NCI-H187 (cell line): ENCODE results near the gene PVALB.
A peak's percentile ranks its signal among the peaks of the same experiment; 100 is the strongest.

Source experiments
- DNase-seq, 2 experiments: peaks; one replicate each; lab custom pipeline; 2025; lab: John Stamatoyannopoulos, UW

Gene PVALB

GRCh38 chr22:36811094-36811800 lies 5.6 kb downstream of the PVALB start:
- DNase-seq: no peak

DNA sequence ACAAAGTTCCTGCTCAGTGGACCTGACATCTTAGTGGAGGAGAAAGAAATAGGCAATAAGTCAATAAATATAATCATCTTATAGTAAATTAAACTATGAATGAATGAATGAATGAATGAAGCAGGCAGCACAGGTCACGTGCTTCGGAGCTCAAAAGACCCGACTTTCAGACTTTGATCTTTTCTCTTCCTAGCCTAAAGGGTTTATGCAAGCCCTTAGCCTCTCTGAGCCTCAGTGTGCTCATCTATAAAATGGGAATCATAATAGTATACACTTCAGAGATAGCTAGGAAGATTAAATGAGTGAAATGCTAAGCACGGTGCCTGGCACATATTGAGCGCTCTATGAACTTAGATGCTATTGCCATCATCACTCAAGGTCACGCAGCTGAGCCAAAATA lies 7.5 kb downstream of the PVALB start:
- no peak for DNase-seq

DNA sequence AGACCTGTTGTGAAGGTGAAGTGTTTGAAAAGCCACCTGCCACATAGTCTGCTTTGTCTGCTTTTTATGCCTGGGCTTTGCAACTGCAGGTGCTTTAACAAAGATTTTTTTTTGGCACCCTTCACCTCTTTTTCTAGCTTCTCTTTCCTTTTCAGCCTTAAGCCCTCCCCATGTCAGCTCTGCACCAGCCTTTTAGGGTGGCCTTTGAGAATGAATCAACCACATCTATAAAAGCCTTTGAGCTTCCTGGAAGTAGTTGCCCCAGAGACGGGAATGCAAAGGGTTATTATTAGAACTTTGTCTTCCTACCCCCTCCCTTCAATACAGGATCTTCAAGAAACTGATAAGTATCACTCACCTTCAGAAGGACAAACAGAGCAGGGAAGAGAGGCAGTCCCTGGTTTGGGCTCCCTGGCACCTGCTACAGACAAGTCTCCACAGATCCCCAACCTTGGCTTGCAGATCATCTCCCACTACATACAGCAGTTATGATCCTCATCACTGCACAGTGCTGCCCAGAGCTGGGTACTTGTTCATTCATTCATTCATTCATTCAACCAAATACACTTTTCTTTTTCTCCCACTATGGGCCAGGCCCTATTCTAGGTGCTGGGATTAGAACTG lies 8.0 kb downstream of the PVALB start:
- peak in 1 of 2 experiments; percentile 3 for DNase-seq

GRCh38 chr22:36807627-36808026 lies 9.2 kb downstream of the PVALB start:
- no peak for DNase-seq

GRCh38 chr22:36806835-36807234 lies 10.0 kb downstream of the PVALB start:
- no peak for DNase-seq

GRCh38 chr22:36803358-36803757 lies 13.5 kb downstream of the PVALB start:
- no peak for DNase-seq

GRCh38 chr22:36798674-36799066 lies 18.2 kb downstream of the PVALB start:
- DNase-seq: no peak

DNA sequence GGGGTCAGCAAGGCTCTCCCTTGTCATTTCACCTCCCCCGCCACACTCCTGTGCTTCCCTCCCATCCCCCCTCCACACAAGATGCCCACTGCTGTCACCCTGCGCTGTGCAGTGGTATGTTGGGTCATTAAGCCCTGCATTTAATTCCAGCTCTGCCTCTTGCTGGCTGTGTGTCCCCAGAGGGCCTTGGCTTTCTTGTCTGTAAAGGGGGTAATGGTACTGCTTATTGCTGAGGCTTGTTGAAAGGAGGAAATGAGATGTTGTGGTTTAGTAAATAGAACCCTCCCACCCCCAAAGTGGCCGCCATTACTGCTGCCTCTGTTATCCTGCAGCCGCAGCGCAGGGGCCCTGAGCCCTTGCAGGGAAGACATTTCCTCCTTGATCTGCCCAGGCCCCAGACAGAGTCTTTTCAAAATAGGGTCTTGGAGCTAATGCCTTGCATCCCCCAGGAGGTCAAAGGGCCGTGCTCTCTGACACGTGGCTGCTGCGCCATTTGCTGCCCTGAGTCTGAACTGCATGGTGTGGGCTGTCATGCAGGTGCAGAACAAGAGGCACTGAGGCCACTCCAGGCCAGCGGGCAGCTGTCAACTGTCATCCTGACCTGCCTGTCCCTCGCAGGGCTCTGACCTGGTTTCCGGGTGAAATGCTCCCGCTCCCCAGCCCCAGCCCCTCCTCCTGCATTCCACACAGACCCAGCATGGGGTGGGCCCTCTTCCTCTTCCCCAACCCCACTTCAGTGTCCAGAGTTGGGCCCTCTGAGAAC lies 18.7 kb downstream of the PVALB start:
- DNase-seq: no peak

DNA sequence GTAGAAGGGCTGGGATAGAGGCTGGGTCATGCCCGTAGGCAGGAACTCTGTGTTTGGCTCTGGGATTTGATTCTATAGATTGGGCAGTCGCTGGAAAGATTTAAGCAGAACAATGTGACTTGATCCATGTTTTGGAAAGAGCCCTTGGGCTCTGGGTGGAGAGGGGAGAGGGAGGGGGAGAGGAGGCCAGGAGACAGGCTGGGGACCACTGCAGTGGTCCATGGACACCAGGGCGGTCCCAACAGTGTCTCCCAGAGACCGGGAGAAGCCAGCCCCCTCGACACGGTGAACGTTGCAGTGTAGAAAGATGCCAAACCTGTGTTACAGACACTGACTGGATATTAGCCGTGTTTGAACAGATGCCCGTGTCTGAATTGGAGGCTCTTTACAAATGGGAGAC lies 19.5 kb downstream of the PVALB start:
- no peak for DNase-seq

GRCh38 chr22:36796552-36797175 lies 20.2 kb downstream of the PVALB start:
- no peak for DNase-seq

GRCh38 chr22:36795633-36796032 lies 21.2 kb downstream of the PVALB start:
- no peak for DNase-seq

DNA sequence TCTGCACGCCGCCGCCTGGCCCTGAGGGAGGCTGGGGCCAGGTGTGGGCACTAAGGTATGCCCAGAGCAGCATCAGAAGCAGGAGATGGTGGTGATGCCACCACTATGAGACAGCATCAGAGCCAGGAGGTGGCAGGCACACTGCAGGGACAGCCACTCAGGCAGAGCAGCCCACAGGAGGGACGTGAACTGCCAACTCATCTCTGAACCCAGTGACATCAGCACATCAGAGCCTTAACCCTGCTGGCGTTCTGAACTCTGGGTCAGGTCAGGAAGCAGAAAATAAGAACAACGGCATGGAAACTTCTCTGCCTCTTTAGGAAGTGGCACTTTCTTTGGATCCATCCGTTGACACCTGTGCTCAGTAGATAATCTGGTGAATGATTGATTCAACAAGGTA lies 26.2 kb downstream of the PVALB start:
- DNase-seq: no peak

- no peak for DNase-seq
These were observed 29.4 kb downstream of the PVALB start for GRCh38 chr22:36787204-36787988.

DNA sequence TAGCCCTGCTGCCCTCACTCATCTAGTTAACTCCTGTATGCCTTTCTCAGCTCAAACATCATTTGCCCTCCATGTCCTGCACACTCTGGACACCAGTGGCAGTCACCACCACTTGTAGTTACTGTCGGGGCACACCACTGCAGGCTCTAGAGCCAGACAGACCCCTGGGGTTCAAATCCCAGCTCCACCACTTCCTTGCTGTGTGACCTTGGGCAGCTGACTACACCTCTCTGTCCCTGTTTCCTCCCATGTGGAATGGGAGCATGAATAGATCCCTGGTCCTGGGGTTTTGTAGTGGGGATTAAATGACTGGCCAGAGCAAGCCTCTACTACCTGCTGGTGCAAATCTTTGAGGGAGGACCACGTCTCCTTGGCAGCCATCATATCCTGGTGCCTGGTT lies 33.1 kb downstream of the PVALB start:
- no peak for DNase-seq

DNA sequence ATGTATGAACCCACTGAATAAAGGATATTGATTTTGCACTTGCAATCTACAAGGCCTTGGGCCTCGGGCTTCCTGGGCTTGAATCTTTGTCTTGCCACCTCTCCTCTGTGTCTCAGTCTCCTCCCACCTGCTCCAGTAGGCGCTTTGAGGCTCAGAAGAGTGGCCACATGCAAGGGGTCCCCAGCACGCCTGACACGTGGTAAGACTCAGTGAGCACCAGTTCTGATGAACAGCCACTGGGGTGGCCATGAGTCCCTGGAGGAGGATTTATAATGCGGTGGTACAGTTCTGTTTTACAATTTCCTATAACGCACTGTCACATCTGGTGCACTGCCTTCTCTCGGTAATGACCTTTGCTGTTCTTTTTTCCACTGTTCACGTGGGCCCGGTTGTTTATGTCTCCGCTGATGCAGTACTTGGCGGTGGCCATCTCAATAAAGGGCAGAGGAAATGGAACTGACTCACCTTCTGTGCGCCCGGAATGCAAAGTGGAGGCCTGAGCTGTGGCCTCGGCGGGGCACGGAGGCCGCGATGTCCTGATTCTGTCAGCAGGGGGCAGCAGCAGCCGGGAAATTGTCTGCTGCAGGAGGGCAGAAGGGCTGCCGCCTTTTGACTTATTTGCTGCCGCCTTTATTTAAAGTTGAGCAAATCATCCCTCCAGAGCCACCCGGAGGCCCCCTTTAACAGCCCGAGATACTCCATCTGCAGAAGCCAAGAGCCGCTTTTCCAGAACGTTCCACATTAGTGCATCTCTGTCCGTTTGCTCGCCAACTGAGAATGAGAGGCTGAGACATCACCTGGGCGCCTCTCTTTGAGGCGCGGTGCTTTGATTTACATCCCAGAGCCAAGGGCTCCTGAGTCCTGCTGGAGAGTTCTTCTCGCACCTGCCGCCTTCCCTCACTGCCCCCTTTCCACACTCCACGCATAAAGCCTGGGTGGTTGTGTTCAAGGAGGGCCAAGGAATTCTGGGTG lies 34.9 kb downstream of the PVALB start:
- peak; percentile 11 to 15 for DNase-seq

DNA sequence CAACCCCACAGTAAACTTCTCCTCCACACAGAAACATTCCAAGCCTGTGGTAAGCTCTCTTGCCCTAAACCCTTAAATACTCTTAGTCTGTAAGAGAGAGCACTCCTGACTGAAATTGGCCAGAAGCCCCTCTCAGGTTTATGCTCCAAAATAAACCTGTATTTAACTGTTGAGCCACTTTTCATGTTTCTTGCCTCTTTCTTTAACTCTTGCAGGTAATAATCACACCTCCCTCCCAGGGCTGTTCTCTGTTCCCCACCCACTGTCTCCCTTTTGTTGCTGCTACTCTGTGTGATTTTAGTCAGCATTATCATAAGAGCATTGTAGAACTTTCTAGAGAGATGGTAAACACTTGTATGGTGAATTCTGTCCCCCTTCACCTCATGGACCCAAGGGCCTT lies 38.8 kb downstream of the PVALB start:
- no peak for DNase-seq

GRCh38 chr22:36776722-36777121 lies 40.1 kb downstream of the PVALB start:
- no peak for DNase-seq

DNA sequence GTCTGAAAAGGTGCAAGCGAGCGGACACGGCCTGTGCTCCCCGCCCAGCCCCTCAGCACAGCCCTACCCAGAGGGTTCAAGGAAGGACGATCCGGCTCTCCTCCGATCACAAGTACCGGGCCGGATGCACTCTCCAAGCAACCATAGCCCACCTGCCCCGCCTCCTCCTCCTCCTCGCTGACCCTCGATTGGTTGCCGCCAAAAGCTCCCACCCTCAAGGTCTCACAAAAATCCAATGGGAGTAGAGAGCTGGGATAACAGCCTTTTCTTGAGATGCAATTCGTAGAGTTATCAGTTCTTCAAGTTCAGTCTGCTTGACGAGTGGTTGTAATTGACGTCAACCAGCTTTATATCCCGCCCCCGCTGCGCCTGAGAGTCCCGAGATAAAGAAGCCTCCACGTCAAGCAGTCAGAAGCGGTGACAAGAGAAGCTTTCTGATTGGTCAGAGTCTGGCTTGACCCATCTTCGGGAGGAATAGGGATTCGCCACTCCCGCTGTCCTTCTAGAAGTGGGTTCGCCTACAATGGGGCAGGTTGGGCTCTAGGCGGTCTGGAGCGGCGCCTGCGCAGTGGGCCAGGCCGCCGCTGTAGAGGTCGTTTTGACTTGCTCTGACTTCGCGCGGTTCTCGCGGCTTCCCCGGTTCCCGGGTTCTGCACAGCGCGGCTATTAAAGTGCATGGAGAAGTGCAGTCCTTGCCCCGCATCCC lies 40.7 kb downstream of the PVALB start, which contains the start of gene IFT27:
TSS of gene IFT27 (minus strand) at position 156 of the 706 bp plus-strand sequence. CDS start 412 bp downstream, outside the sequence.
- peak; percentile 89 to 95 for DNase-seq

GRCh38 chr22:36775586-36775963 lies 41.3 kb downstream of the PVALB start:
- no peak for DNase-seq

DNA sequence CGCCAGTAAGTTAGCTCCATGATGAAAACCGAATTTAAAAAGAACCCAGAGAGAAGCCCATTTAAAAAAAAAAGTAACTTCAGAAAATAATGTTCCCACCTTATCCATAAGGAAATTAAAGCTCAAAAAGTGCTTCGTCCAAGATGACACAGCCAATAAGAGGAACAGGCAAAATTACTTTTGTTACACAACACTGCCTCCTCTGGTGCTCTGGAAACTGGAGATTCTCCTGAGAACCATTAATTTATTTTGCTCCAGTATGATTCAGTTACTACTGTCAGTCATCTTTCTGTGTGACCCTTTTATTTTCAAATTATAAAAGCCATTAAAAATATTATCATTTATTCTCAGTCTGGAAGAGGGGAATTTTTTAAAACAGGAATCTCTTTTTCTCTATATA lies 42.9 kb downstream of the PVALB start:
- DNase-seq: no peak
